ENCODE measurements around the gene CCDC107. TPM values are rescaled to one million over a fixed set of nuclear protein-coding genes. Genes with fewer than 3 reads are reported as not detected.

CCDC107 gene, protein sequence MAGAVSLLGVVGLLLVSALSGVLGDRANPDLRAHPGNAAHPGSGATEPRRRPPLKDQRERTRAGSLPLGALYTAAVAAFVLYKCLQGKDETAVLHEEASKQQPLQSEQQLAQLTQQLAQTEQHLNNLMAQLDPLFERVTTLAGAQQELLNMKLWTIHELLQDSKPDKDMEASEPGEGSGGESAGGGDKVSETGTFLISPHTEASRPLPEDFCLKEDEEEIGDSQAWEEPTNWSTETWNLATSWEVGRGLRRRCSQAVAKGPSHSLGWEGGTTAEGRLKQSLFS
- total RNA-seq (15.4 and 20.6 TPM in 2 replicates), polyA plus RNA-seq (20.2 and 24.9 TPM in 2 replicates), polyA minus RNA-seq (ENCODE audit: low replicate concordance) (1.3 and 17.5 TPM in 2 replicates)
- polyA plus RNA-seq (2012) = 34.3 and 34.9 TPM in 2 replicates

- H3K79me2 ChIP-seq (ENCODE audit: control insufficient read depth, insufficient read depth, low read length) = peaks cover 14% of the 10 kb centered on the region
- no peaks in the 10 kb centered on the region for H3K9me3 ChIP-seq (ENCODE audit: control insufficient read depth, insufficient read depth, low read depth, low read length)
- TF ChIP-seq EZH2 (IDR thresholded peaks at IDR 0.05; ENCODE audit: low read length, missing control alignments) = no peak
- TF ChIP-seq, protein P1, sequence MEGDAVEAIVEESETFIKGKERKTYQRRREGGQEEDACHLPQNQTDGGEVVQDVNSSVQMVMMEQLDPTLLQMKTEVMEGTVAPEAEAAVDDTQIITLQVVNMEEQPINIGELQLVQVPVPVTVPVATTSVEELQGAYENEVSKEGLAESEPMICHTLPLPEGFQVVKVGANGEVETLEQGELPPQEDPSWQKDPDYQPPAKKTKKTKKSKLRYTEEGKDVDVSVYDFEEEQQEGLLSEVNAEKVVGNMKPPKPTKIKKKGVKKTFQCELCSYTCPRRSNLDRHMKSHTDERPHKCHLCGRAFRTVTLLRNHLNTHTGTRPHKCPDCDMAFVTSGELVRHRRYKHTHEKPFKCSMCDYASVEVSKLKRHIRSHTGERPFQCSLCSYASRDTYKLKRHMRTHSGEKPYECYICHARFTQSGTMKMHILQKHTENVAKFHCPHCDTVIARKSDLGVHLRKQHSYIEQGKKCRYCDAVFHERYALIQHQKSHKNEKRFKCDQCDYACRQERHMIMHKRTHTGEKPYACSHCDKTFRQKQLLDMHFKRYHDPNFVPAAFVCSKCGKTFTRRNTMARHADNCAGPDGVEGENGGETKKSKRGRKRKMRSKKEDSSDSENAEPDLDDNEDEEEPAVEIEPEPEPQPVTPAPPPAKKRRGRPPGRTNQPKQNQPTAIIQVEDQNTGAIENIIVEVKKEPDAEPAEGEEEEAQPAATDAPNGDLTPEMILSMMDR (conservative IDR thresholded peaks at IDR 0.05 in 1 of 2, IDR thresholded peaks at IDR 0.05 in 1 of 2; ENCODE audit: low read depth in 1 of 2, low read length in 2 of 2) = peak; percentile 33 to 36
- H3K36me3 ChIP-seq (ENCODE audit: control insufficient read depth, insufficient read depth, low read length) = peaks cover 2% of the 10 kb centered on the region
- peak within 1 kb of the TSS; percentile 97 for H3K9ac ChIP-seq (ENCODE audit: insufficient read depth, low read length)
- H3K4me3 ChIP-seq (replicated peaks in 1 of 4; ENCODE audit: control extremely low read depth in 1 of 4, insufficient read depth in 1 of 4, low read depth in 3 of 4, low read length in 4 of 4) = peak within 1 kb of the TSS; percentile 53 to 82 (median 74)
- DNase-seq (ENCODE audit: low read depth in 2 of 2) = peak; percentile 70 to 88
- no peaks in the 10 kb centered on the region for H4K20me1 ChIP-seq (ENCODE audit: control insufficient read depth, extremely low read depth, insufficient read depth, low read length)
- H3K27ac ChIP-seq (ENCODE audit: insufficient read depth, low read length) = peak within 1 kb of the TSS; percentile 97
- H3K4me2 ChIP-seq (ENCODE audit: extremely low read depth, insufficient read depth, low read length) = peak within 1 kb of the TSS; percentile 97
- no peaks in the 10 kb centered on the region for H3K27me3 ChIP-seq (ENCODE audit: control insufficient read depth, insufficient read depth, low read length)
- peak within 1 kb of the TSS; percentile 83 for H2AFZ ChIP-seq (ENCODE audit: low read length)
- H3K4me1 ChIP-seq (ENCODE audit: control insufficient read depth, extremely low read depth, insufficient read depth, low read length) = peaks cover 13% of the 10 kb centered on the region
Observed at GRCh38 chr9:35658137-35658967, at the start of gene CCDC107. Gene CCDC107, plus strand, starts transcription at chr9:35658292. Its CDS starts 88 bp downstream, at chr9:35658380.

GRCh38 chr9:35609001-35609819, 48.9 kb upstream of the CCDC107 start:
- Histone ChIP-seq H3K4me1 (ENCODE audit: control insufficient read depth, extremely low read depth, insufficient read depth, low read length) (peaks cover 6% of the 10 kb centered on the region), H3K79me2 (ENCODE audit: control insufficient read depth, insufficient read depth, low read length) (peaks cover 8% of the 10 kb centered on the region), H4K20me1 (ENCODE audit: control insufficient read depth, extremely low read depth, insufficient read depth, low read length) (no peaks in the 10 kb centered on the region), H3K27ac (ENCODE audit: insufficient read depth, low read length) (no peak overlapping the region), H3K9ac (ENCODE audit: insufficient read depth, low read length) (no peak overlapping the region), H3K4me2 (ENCODE audit: extremely low read depth, insufficient read depth, low read length) (no peak overlapping the region), H3K27me3 (ENCODE audit: control insufficient read depth, insufficient read depth, low read length) (no peaks in the 10 kb centered on the region), H2AFZ (ENCODE audit: low read length) (no peak overlapping the region), H3K36me3 (ENCODE audit: control insufficient read depth, insufficient read depth, low read length) (no peaks in the 10 kb centered on the region), H3K4me3 (replicated peaks in 1 of 4; ENCODE audit: control extremely low read depth in 1 of 4, insufficient read depth in 1 of 4, low read depth in 3 of 4, low read length in 4 of 4) (no peak overlapping the region), H3K9me3 (ENCODE audit: control insufficient read depth, insufficient read depth, low read depth, low read length) (no peaks in the 10 kb centered on the region)
- TF ChIP-seq, protein P1 (conservative IDR thresholded peaks at IDR 0.05 in 1 of 2, IDR thresholded peaks at IDR 0.05 in 1 of 2; ENCODE audit: low read depth in 1 of 2, low read length in 2 of 2) = no peak
- no peak for TF ChIP-seq EZH2 (IDR thresholded peaks at IDR 0.05; ENCODE audit: low read length, missing control alignments)
- DNase-seq (ENCODE audit: low read depth in 2 of 2) = no peak

All from fibroblast of lung (primary cell).